IPS-NIHi11 (cell line): ENCODE data around the gene OPRM1.
"Not testable (repeated sequence)": the region's sequence is repeated elsewhere in the genome, so short reads cannot be mapped to it uniquely, and the experiment has no call there.

Experiments
- DNase-seq: peaks from one replicate; pipeline ENCODE4 v3.0.0; 2012; ENCODE audit warnings: mixed read lengths, low spot score

OPRM1 gene

GRCh38 chr6:154209555-154209954, 170.5 kb downstream of the OPRM1 start:
- no peak for DNase-seq

- DNase-seq, result no peak
Measured at GRCh38 chr6:154210678-154211077, 171.6 kb downstream of the OPRM1 start.

- no peak for DNase-seq
Measured at GRCh38 chr6:154213782-154214181, 174.7 kb downstream of the OPRM1 start.

- no peak for DNase-seq
Measured at GRCh38 chr6:154218301-154218700, 179.3 kb downstream of the OPRM1 start.

- no peak for DNase-seq
Measured at GRCh38 chr6:154218787-154219186, 179.7 kb downstream of the OPRM1 start.

- no peak for DNase-seq
Measured at GRCh38 chr6:154219250-154219649, 180.2 kb downstream of the OPRM1 start.

GRCh38 chr6:154222716-154223115, 183.7 kb downstream of the OPRM1 start:
- no peak for DNase-seq

- DNase-seq, result no peak
Measured at GRCh38 chr6:154223296-154223695, 184.3 kb downstream of the OPRM1 start.

GRCh38 chr6:154226461-154226860, 187.4 kb downstream of the OPRM1 start:
- no peak for DNase-seq

GRCh38 chr6:154227862-154228520, 189.0 kb downstream of the OPRM1 start:
- DNase-seq, result no peak

- DNase-seq, result no peak
Measured at GRCh38 chr6:154228521-154228905, 189.5 kb downstream of the OPRM1 start.

GRCh38 chr6:154229786-154230185, 190.7 kb downstream of the OPRM1 start:
- DNase-seq, result no peak

GRCh38 chr6:154230393-154230792, 191.4 kb downstream of the OPRM1 start:
- no peak for DNase-seq

GRCh38 chr6:154230910-154231595, 192.0 kb downstream of the OPRM1 start:
- DNase-seq, result no peak

- DNase-seq, result no peak
Measured at GRCh38 chr6:154232013-154232910, 193.2 kb downstream of the OPRM1 start.

- no peak for DNase-seq
Measured at GRCh38 chr6:154233383-154233782, 194.3 kb downstream of the OPRM1 start.

GRCh38 chr6:154234019-154234772, 195.2 kb downstream of the OPRM1 start:
- no peak for DNase-seq

GRCh38 chr6:154236646-154237301, 197.7 kb downstream of the OPRM1 start:
- DNase-seq, result no peak

- DNase-seq, result no peak
Measured at GRCh38 chr6:154238831-154239230, 199.8 kb downstream of the OPRM1 start.

GRCh38 chr6:154239392-154239791, 200.4 kb downstream of the OPRM1 start:
- no peak for DNase-seq

- DNase-seq, result not testable (repeated sequence)
Measured at GRCh38 chr6:154241061-154241460, 202.0 kb downstream of the OPRM1 start.

- no peak for DNase-seq
Measured at GRCh38 chr6:154241581-154241980, 202.5 kb downstream of the OPRM1 start.
